ENCODE measurements around the gene KIF2B. TPM values are rescaled to one million over a fixed set of nuclear protein-coding genes. Genes with fewer than 3 reads are reported as not detected.

The KIF2B gene
- total and polyA plus RNA-seq, 8 donors, result 0.02 TPM; not detected in 7

DNA sequence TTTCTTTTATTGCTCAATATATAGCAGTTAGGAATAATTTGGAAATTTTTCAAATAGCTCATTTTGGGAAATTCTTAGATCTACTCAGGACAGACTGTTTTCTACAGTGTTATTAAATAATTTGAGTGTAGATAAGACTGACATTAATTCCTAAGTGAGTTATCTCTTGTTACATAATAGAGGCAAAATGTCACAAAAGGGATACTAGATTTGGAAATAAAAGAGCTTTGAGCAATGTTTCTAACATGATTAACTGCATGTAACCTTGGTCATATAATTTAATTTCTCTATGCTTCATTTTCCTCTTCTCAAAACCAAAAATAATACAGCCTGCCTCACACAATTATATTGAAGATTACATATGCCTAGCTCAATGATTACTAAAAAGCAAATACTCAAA is 16.3 kb upstream of the KIF2B start:
- intact Hi-C loops (cut with DNase I), result no loop called here

DNA sequence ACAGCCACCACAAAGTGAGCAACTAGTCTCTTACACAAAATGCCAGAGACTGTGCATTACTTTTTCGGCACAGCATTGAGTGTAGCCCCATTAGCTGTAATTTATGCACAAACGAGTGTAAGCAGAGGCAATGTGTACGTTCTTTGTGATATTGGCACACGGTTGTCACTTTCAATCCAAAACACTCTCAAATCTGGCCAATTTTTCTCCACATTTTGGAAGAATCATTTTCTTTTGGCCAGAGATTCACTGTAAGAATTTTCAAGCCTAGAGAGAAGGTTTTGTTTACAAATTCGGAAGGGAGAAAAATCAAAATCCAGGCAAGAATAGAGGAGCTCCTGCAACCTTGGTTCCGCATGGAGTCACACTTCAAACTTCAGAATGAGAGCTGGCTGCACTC is 15.4 kb upstream of the KIF2B start:
- no peak for FAIRE-seq
- ATAC-seq, result no peak
- Histone ChIP-seq H3K27ac (no peak overlapping the region), H3K4me1 (no peaks in the 10 kb centered on the region), H3K27me3 (no peaks in the 10 kb centered on the region), H3K4me3 (no peak overlapping the region), H3K9me3 (no peaks in the 10 kb centered on the region), H3K36me3 (no peaks in the 10 kb centered on the region)
- WGBS, 2 donors, result 62 to 79% methylated on average over 6 of the region's 6 CpGs
- intact Hi-C loops (cut with DNase I), result no loop called here
- DNase-seq, result no peak
- TF ChIP-seq, protein P1, sequence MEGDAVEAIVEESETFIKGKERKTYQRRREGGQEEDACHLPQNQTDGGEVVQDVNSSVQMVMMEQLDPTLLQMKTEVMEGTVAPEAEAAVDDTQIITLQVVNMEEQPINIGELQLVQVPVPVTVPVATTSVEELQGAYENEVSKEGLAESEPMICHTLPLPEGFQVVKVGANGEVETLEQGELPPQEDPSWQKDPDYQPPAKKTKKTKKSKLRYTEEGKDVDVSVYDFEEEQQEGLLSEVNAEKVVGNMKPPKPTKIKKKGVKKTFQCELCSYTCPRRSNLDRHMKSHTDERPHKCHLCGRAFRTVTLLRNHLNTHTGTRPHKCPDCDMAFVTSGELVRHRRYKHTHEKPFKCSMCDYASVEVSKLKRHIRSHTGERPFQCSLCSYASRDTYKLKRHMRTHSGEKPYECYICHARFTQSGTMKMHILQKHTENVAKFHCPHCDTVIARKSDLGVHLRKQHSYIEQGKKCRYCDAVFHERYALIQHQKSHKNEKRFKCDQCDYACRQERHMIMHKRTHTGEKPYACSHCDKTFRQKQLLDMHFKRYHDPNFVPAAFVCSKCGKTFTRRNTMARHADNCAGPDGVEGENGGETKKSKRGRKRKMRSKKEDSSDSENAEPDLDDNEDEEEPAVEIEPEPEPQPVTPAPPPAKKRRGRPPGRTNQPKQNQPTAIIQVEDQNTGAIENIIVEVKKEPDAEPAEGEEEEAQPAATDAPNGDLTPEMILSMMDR (IDR thresholded peaks at IDR 0.05), result no peak

More for the DNA sequence above, 16.3 kb upstream of the KIF2B start:
- no peak overlapping the region for H3K4me3 ChIP-seq
- no peak overlapping the region for H3K27ac ChIP-seq
- no peaks in the 10 kb centered on the region for H3K4me1 ChIP-seq
- no peaks in the 10 kb centered on the region for H3K27me3 ChIP-seq
- ATAC-seq (no peak), DNase-seq (no peak), FAIRE-seq (no peak)
- no peaks in the 10 kb centered on the region for H3K36me3 ChIP-seq
- H3K9me3 ChIP-seq, result no peaks in the 10 kb centered on the region
- TF ChIP-seq, protein P1 (IDR thresholded peaks at IDR 0.05), result no peak

DNA sequence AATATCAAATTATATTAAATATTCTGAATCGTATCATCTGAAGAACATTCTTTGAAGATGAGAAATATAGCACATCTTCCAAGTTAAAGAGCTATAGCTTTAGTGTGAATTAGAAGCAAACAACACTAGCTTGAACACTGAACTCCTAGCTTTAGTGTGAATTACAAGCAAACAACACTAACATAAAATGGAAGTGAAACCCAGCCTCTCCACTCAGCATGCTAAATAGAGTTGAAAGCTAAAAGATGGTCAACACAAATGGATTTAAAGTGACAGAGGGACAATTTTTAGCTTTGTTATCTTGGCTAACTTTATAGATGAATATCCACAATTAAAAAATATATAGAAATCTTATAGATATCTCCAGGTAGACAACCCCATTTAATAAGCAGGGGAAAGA is 4.5 kb upstream of the KIF2B start:
- Histone ChIP-seq H3K27ac (no peak overlapping the region), H3K36me3 (no peaks in the 10 kb centered on the region), H3K4me3 (no peak overlapping the region), H3K9me3 (no peaks in the 10 kb centered on the region), H3K27me3 (no peaks in the 10 kb centered on the region), H3K4me1 (no peaks in the 10 kb centered on the region)
- no peak for ATAC-seq
- FAIRE-seq, result no peak
- DNase-seq, result no peak
- TF ChIP-seq, protein P1 (IDR thresholded peaks at IDR 0.05), result no peak
- intact Hi-C loops (cut with DNase I), result no loop called here
- 73 to 75% methylated on average over 1 of the region's 1 CpG for WGBS, 2 donors

DNA sequence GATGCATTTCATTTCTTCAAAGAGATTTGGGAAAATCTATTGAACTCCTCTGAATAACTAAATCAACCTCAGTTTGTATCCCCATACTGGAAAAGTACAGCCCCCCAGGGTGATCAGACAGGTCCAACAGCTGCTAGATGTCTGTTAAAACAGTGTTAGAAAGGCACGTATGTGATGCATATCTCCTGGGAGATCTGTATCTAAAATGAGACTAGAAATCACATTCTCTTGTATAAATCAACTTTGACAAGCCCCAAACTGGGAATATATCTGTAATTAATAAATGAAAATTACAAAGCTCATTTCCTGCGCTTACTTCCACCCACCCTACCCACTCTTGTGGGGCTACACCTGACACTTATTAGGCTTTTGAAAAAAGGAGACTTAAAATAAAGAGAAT is 3.8 kb upstream of the KIF2B start:
- TF ChIP-seq, protein P1 (IDR thresholded peaks at IDR 0.05), result no peak
- ATAC-seq (no peak), FAIRE-seq (no peak), DNase-seq (no peak)
- H3K27ac ChIP-seq, result no peak overlapping the region
- H3K4me1 ChIP-seq, result no peaks in the 10 kb centered on the region
- H3K4me3 ChIP-seq, result no peak overlapping the region
- no peaks in the 10 kb centered on the region for H3K36me3 ChIP-seq
- H3K27me3 ChIP-seq, result no peaks in the 10 kb centered on the region
- 50 to 68% methylated on average over 2 of the region's 2 CpGs for WGBS, 2 donors
- intact Hi-C loops (cut with DNase I), result no loop called here
- no peaks in the 10 kb centered on the region for H3K9me3 ChIP-seq

DNA sequence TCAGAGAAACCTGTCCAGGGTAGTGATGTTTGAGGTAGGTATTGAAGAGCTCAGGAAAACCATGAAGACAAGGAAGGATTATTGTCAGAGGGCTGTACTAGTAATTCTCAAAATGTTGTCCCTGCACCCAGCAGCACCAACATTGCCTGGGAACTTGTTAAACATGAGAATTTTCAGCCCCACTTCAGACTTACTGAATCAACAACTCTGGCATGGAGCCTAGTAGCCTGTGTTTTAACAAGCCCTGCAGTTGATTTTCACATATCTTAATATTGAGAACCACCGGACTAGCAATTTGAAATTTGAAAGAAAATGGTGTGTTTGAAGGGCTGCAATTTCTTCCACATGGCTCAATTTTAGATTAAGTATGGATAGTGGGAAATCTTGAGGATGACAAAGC is 2.8 kb upstream of the KIF2B start:
- no peak overlapping the region for H3K27ac ChIP-seq
- WGBS, 2 donors, result 67 to 73% methylated on average over 1 of the region's 1 CpG
- no peak overlapping the region for H3K4me3 ChIP-seq
- TF ChIP-seq, protein P1 (IDR thresholded peaks at IDR 0.05), result no peak
- no peak for ATAC-seq
- no peak for FAIRE-seq
- H3K9me3 ChIP-seq, result no peaks in the 10 kb centered on the region
- no peak for DNase-seq
- no peaks in the 10 kb centered on the region for H3K4me1 ChIP-seq
- H3K36me3 ChIP-seq, result no peaks in the 10 kb centered on the region
- no peaks in the 10 kb centered on the region for H3K27me3 ChIP-seq
- intact Hi-C loops (cut with DNase I), result no loop called here

Data from pancreas (tissue), 10 donors.